AG10803 (cell line): ENCODE results near the gene ZGRF1.

Source experiments
- DNase-seq: peaks from one replicate; pipeline ENCODE4 v3.0.0; 2010; ENCODE audit warnings: low read depth
- H3K4me3 ChIP-seq: 2 replicates; pipeline ENCODE4 v1.5.1; 2011; ENCODE audit warnings: mild to moderate bottlenecking, low read length, control low read depth
- TF ChIP-seq, protein P1 (sequence below): conservative IDR thresholded peaks from 2 replicates; pipeline ENCODE4 v1.5.1; 2011; ENCODE audit warnings: mild to moderate bottlenecking, low read length, control low read depth, inconsistent platforms

Gene ZGRF1

GRCh38 chr4:112636688-112637551 lies at the start of gene ZGRF1, which contains the start of gene LARP7:
Gene ZGRF1, minus strand, starts transcription at chr4:112636909. Its CDS starts 3,733 bp downstream, at chr4:112633176.
Gene LARP7, plus strand, starts transcription at chr4:112637143. Its CDS starts 7,527 bp downstream, at chr4:112644670.
- DNase-seq, result peak; percentile 99
- H3K4me3 ChIP-seq, result peak within 1 kb of the TSS; percentile 93
- TF ChIP-seq, protein P1, sequence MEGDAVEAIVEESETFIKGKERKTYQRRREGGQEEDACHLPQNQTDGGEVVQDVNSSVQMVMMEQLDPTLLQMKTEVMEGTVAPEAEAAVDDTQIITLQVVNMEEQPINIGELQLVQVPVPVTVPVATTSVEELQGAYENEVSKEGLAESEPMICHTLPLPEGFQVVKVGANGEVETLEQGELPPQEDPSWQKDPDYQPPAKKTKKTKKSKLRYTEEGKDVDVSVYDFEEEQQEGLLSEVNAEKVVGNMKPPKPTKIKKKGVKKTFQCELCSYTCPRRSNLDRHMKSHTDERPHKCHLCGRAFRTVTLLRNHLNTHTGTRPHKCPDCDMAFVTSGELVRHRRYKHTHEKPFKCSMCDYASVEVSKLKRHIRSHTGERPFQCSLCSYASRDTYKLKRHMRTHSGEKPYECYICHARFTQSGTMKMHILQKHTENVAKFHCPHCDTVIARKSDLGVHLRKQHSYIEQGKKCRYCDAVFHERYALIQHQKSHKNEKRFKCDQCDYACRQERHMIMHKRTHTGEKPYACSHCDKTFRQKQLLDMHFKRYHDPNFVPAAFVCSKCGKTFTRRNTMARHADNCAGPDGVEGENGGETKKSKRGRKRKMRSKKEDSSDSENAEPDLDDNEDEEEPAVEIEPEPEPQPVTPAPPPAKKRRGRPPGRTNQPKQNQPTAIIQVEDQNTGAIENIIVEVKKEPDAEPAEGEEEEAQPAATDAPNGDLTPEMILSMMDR, result peak; percentile 75

DNA sequence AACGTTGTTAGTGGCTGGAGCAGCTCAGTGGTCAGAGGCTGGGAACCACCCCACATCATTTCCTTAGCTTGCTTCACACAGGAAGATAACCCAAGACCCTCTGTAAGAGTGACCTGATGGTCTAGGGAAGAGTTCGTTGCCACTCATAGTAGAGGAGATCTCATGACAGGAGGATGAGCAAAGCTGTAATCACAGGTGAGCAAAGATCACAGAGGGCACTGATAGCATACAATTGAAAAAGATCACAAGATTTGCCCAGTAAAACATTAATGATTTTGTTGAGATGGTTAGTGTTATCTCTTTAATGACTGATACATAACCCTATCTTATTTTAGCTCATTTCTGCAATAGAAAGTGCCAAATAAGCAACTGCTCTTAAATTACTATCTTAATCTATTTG lies 44.3 kb upstream of the ZGRF1 start:
- no peak overlapping the region for H3K4me3 ChIP-seq
- DNase-seq, result no peak
- TF ChIP-seq, protein P1, result no peak

GRCh38 chr4:112677519-112678091 lies 40.9 kb upstream of the ZGRF1 start:
- no peak overlapping the region for H3K4me3 ChIP-seq
- TF ChIP-seq, protein P1, result no peak
- DNase-seq, result no peak

- TF ChIP-seq, protein P1, result no peak
- no peak overlapping the region for H3K4me3 ChIP-seq
- no peak for DNase-seq
These were observed 37.7 kb upstream of the ZGRF1 start for GRCh38 chr4:112674376-112674775.

DNA sequence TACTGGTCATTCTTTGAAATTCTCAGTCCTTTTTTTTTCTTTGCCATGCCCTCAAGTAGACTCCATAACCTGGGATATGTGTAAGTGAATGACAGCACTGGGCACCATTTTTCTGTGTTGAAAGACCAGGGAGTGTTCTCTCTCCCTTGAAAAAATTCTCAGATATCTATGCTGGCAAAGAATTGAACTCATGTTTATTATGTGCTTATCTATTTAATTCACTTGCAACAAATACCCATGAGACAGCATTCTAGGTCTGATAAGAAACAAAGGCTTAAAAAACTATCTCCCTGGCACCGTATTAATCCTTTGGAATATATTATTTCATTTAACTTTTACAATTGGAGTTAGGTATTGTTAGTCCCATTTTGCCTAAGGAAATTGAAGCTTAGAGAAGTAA lies 37.0 kb upstream of the ZGRF1 start:
- no peak overlapping the region for H3K4me3 ChIP-seq
- no peak for DNase-seq
- TF ChIP-seq, protein P1, result no peak

GRCh38 chr4:112673076-112673475 lies 36.4 kb upstream of the ZGRF1 start:
- no peak for DNase-seq
- TF ChIP-seq, protein P1, result no peak

DNA sequence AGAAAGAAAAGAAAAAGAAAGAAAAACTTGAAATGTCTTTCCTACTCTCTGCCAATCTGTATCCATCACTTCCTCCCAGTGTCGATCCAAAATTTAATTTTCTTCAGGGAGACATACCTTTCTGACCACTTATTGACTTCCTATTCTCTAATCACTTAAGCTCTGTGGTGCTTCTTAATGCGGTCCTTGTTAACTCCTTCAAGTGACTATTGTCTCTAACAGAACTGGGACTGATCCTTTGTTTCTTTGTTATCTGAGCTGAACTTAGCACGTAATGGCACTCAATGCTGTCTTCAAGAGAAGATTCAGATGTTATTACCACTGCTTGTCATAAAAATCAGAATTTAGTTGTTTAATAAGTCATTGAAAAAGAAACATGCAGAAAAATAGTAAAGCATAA lies 31.4 kb upstream of the ZGRF1 start:
- no peak overlapping the region for H3K4me3 ChIP-seq
- no peak for DNase-seq
- TF ChIP-seq, protein P1, result no peak

More at GRCh38 chr4:112673076-112673475, 36.4 kb upstream of the ZGRF1 start:
- H3K4me3 ChIP-seq, result no peak overlapping the region
